Progenitor cell of endocrine pancreas (in vitro differentiated cells): ENCODE measurements around the gene CMIP. TPM values are rescaled to one million over a fixed set of nuclear protein-coding genes. Genes with fewer than 3 reads are reported as not detected.
"Not testable (repeated sequence)": the region's sequence is repeated elsewhere in the genome, so short reads cannot be mapped to it uniquely, and the experiment has no call there.

Source experiments
- DNase-seq: peaks from one replicate; pipeline ENCODE4 v3.0.0; 2021; ENCODE audit warnings: low spot score; ENCODE audit not compliant: unreplicated experiment
- H3K27ac Mint-ChIP-seq: 2 replicates; pipeline ENCODE4 v1.8.0; 2021; ENCODE audit warnings: mild to moderate bottlenecking, moderate library complexity, mixed read lengths
- H3K27me3 Mint-ChIP-seq: 2 replicates; pipeline ENCODE4 v1.8.0; 2021; ENCODE audit warnings: mixed read lengths
- H3K36me3 Mint-ChIP-seq: 2 replicates; pipeline ENCODE4 v1.8.0; 2022; ENCODE audit warnings: mixed read lengths; ENCODE audit not compliant: insufficient read depth
- H3K4me1 Mint-ChIP-seq: 2 replicates; pipeline ENCODE4 v1.8.0; 2021; ENCODE audit warnings: low read depth, mixed read lengths
- H3K4me3 Mint-ChIP-seq: 2 replicates; pipeline ENCODE4 v1.8.0; 2021; ENCODE audit warnings: low read depth, mild to moderate bottlenecking, moderate library complexity, mixed read lengths
- H3K9me3 Mint-ChIP-seq: 2 replicates; pipeline ENCODE4 v1.8.0; 2021; ENCODE audit warnings: low read depth, mixed read lengths
- total RNA-seq: library from RNA; stranded (reverse); gene quantifications from 2 replicates; pipeline ENCODE4 v1.2.1, GENCODE V29; 2021
- TF ChIP-seq, protein P1 (sequence below): fragments of 200-600 bp; sonication (generic); IDR thresholded peaks from one replicate; pipeline ENCODE4 v1.5.0; 2021; ENCODE audit warnings: antibody characterized with exemption, mild to moderate bottlenecking; ENCODE audit not compliant: unreplicated experiment

Gene CMIP
- total RNA-seq, 1 donor from 2014 or later: 62.7 TPM

DNA sequence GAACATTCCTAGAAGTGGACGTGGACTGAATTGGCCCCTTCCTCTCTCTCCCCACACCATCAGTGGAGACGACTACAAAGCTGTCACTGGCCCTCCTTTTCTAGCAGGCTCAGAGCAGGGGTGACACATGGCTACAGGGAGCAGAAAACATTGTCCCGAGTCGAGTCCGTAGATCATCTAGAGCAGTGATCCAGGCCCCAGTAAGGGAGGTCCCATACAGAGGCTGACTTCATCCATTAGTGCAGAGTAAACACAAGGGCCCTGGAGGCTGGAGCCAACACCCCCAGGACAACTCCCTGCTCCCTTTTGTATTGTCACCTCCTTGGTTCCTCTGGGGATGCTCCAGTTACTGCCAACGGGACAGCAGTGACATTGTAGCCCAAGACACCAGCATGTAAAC lies 130.7 kb downstream of the CMIP start:
- H3K9me3 Mint-ChIP-seq: no peaks in the 10 kb centered on the region
- TF ChIP-seq, protein P1, sequence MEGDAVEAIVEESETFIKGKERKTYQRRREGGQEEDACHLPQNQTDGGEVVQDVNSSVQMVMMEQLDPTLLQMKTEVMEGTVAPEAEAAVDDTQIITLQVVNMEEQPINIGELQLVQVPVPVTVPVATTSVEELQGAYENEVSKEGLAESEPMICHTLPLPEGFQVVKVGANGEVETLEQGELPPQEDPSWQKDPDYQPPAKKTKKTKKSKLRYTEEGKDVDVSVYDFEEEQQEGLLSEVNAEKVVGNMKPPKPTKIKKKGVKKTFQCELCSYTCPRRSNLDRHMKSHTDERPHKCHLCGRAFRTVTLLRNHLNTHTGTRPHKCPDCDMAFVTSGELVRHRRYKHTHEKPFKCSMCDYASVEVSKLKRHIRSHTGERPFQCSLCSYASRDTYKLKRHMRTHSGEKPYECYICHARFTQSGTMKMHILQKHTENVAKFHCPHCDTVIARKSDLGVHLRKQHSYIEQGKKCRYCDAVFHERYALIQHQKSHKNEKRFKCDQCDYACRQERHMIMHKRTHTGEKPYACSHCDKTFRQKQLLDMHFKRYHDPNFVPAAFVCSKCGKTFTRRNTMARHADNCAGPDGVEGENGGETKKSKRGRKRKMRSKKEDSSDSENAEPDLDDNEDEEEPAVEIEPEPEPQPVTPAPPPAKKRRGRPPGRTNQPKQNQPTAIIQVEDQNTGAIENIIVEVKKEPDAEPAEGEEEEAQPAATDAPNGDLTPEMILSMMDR: no peak
- no peak overlapping the region for H3K4me3 Mint-ChIP-seq
- H3K27me3 Mint-ChIP-seq: no peaks in the 10 kb centered on the region
- H3K36me3 Mint-ChIP-seq: no peaks in the 10 kb centered on the region
- DNase-seq: no peak
- H3K4me1 Mint-ChIP-seq: no peaks in the 10 kb centered on the region
- H3K27ac Mint-ChIP-seq: no peak overlapping the region

DNA sequence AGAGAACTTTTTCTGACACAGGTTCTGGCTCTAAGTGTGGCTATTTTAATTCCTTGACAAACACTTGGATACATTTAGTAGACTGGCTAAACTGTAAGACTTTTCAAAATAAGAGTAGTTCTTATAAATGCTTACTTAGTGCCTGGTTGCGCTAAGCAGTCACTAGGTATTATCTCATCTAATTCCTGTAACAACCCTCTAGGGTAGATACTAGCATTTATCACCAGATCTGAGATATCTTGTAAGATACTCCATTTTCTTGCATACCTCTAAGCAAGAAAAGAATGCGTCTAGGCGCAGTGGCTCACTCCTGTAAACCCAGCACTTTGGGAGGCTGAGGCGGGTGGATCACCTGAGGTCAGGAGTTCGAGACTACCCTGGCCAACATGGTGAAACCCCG lies 131.2 kb downstream of the CMIP start:
- no peaks in the 10 kb centered on the region for H3K9me3 Mint-ChIP-seq
- TF ChIP-seq, protein P1: no peak
- DNase-seq: no peak
- H3K27ac Mint-ChIP-seq: no peak overlapping the region
- H3K4me1 Mint-ChIP-seq: peaks cover 2% of the 10 kb centered on the region
- H3K27me3 Mint-ChIP-seq: no peaks in the 10 kb centered on the region
- H3K4me3 Mint-ChIP-seq: no peak overlapping the region
- no peaks in the 10 kb centered on the region for H3K36me3 Mint-ChIP-seq

DNA sequence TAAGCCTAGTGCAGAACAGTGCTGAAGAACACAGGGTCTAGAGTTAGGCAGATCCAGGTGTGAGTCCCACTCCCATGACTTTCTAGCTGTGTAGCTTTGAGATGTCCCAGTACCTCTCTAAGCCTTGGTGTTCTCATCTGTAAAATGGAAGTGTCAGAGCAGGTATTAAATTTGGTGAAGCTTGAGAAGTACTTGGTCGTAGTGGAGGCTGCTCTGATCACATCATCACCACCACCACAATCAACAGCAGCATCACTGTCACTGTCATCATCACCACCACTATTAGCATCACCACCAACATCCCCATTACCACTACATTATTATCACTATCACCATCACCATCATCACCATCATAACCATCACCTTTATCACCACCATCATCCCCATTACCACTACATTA lies 132.1 kb downstream of the CMIP start:
- H3K4me3 Mint-ChIP-seq: no peak overlapping the region

DNA sequence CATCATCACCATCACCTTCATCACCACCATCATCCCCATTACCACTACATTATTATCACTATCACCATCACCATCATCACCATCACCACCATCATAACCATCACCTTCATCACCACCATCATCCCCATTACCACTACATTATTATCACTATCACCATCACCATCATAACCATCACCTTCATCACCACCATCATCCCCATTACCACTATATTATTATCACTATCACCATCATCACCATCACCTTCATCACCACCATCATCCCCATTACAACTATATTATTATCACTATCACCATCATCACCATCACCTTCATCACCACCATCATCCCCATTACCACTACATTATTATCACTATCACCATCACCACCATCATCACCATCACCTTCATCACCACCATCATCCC lies 132.7 kb downstream of the CMIP start:
- H3K36me3 Mint-ChIP-seq, H3K4me1 Mint-ChIP-seq, H3K4me3 Mint-ChIP-seq, H3K27ac Mint-ChIP-seq, H3K9me3 Mint-ChIP-seq, H3K27me3 Mint-ChIP-seq, DNase-seq: not testable (repeated sequence)

More for the DNA sequence above, 132.1 kb downstream of the CMIP start:
- no peak for DNase-seq
- Mint-ChIP-seq H3K36me3 (no peaks in the 10 kb centered on the region), H3K9me3 (no peaks in the 10 kb centered on the region), H3K4me1 (peaks cover 4% of the 10 kb centered on the region), H3K27ac (no peak overlapping the region), H3K27me3 (no peaks in the 10 kb centered on the region)
- TF ChIP-seq, protein P1: no peak

DNA sequence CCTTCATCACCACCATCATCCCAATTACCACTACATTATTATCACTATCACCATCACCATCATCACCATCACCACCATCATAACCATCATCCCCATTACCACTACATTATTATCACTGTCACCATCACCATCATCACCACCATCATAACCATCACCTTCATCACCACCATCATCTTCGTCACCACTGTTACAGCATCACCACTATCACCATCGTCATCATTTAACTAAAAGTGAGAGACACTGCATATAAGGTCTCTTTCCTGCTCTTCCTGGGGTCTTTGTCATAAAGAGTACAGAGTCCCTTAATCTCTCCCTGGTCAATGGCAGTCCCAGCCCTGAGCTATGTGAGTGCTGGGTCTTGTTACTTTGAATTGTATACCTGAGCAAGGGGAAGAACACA lies 133.5 kb downstream of the CMIP start:
- Mint-ChIP-seq H3K27me3 (no peaks in the 10 kb centered on the region), H3K36me3 (peaks cover 1% of the 10 kb centered on the region), H3K27ac (no peak overlapping the region), H3K9me3 (no peaks in the 10 kb centered on the region), H3K4me1 (peaks cover 7% of the 10 kb centered on the region), H3K4me3 (no peak overlapping the region)
- no peak for DNase-seq
- TF ChIP-seq, protein P1: no peak

DNA sequence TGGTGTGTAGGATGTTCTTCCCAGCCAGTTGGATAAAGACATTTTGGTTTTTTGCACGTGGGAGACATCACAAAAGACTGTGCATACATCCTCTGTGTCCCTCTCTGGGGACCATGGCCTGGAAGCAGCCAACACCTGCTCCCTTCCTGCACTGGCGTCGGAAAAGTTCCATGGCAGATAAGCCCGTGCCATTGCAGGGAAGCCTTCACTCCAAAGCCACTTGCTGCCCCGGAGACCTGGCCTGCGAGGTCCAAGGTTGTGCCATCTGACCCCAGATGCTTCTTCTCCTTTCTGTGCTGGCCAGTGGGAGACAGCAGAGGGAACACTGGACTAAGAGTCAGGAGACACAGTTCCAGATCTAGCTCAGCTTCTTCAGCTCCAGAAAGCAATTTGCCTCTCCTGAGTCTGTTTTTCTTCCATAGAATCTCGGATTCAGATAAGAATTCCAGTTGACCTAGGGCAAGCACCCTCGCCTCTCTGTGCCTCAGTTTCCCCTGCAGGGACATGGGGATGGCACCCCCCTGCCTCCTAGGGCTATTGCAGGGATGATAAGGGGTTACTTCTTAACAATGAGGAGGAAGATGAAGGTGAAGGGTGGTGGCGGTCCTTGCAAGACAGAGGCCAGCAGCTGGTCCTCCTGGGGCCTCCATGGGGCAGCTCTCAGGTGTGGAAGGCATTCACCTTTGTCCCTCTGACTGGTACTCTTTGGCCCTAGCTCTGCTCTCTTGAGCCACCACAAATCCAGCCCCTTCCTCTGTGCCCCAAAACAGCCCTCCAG lies 134.2 kb downstream of the CMIP start:
- no peak for DNase-seq
- peaks cover 7% of the 10 kb centered on the region for H3K4me1 Mint-ChIP-seq
- no peak overlapping the region for H3K27ac Mint-ChIP-seq
- H3K4me3 Mint-ChIP-seq: no peak overlapping the region
- peaks cover 1% of the 10 kb centered on the region for H3K36me3 Mint-ChIP-seq
- TF ChIP-seq, protein P1: no peak
- H3K9me3 Mint-ChIP-seq: no peaks in the 10 kb centered on the region
- no peaks in the 10 kb centered on the region for H3K27me3 Mint-ChIP-seq
